ENCODE measurements around the gene HTN3. TPM values are rescaled to one million over a fixed set of nuclear protein-coding genes. Genes with fewer than 3 reads are reported as not detected.
"Not testable (repeated sequence)": the region's sequence is repeated elsewhere in the genome, so short reads cannot be mapped to it uniquely, and the experiment has no call there.

Gene HTN3
- not detected in 2 replicates for total RNA-seq (2014; rRNA removed; shearing (Covaris generic))

DNA sequence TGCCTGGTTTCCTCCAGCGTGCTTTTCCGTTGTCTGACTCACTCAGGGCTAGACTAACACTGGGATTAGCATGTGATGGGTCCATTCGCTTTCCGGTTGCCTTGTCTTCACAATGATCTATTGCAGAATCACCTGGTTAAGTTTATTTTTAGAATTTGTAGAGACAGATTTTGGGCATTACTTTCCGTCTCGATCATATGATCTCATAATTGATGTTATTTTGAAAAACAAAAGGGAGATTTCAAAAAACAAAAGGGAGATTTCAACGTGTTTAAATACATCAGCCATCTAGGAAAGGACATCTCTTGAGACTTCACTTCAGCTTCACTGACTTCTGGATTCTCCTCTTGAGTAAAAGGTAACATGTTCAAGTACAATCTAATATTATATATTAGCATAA lies at the start of gene HTN3:
TSS of gene HTN3 (plus strand) at position 301 of the 400 bp plus-strand sequence. CDS start 2,282 bp downstream, outside the sequence.
- DNase-seq (ENCODE audit: low read depth), result not testable (repeated sequence)

DNA sequence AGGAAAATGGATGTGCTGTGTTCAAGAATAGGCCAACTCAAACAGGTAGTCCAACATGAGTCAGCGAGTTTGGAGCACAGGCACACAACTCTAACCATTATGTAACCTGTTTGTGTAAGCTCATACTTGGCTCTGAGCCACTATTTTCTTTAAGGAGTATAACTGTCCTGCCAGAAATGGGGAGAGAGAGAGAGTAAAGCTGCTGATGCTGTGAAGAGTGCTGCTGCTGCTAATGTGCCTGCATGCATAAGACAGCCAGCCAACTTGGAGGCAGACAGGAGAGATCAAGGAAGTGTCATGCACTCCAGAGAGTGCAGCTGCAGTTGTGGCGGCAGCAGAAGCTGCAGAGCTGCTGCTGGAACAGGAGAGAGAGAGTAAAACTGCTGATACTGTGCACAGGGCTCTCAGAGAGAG lies 44.2 kb upstream of the HTN3 start:
- peak; percentile 15 for DNase-seq (ENCODE audit: low read depth)

GRCh38 chr4:69986663-69987062 lies 41.6 kb upstream of the HTN3 start:
- no peak for DNase-seq (ENCODE audit: low read depth)

GRCh38 chr4:69991016-69991415 lies 37.2 kb upstream of the HTN3 start:
- no peak for DNase-seq (ENCODE audit: low read depth)

DNA sequence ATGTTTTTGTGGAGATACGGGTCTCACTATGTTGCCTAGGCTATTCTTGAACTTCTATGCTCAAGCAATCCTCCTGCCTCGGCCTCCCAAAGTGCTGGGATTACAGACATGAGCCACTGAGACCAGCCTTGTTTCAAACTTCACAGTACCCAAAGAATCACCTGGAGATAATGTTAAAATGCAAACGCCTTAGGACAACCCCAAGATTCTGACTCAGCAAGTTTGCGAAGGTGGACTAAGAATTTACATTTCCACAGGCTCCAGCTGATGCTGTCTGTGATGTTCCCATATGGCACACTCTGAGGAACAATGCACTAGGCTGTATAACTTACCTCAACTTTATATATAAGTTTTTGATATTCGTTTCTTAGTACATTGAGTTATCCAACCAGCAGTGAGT lies 33.5 kb upstream of the HTN3 start:
- no peak for DNase-seq (ENCODE audit: low read depth)

DNA sequence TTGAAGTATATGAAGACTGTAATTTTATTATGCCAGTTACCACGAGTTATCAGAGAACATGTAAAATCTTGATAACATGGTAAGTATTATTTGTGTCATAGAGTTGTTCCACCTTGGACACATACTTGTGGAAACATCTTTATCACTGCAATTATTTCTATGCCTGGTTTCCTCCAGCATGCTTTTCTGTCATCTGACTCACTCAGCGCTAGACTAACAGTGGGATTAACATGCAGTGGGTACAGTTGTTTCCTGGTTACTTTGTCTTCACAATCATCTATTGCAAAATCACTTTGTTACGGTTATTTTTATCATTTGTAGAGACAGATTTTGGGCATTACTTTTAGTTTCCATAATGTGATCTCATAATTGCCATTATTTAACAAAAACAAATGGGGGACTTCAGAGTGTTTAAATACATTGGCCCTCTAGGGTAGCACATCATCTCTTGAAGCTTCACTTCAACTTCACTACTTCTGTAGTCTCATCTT lies 32.7 kb upstream of the HTN3 start, which contains the start of gene STATH:
TSS of gene STATH (plus strand) at position 441 of the 491 bp plus-strand sequence. CDS start 2,472 bp downstream, outside the sequence.
- no peak for DNase-seq (ENCODE audit: low read depth)

DNA sequence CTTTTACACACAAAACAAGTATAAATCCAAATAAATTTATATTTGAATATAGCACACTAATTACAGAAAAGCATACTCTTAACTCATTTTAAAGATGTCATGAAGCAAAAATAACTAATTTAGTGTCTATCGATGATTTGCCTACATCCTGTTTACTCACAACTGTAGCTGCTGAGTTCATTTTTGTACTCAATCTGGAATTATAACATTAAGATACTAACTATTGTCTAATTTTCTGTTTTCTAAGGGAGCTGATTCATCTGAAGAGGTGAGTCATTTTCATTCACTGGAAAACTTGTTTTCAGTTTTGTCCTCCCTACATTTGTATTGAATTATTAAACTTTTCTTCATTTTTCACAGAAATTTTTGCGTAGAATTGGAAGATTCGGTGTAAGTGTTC lies 28.8 kb upstream of the HTN3 start:
- DNase-seq (ENCODE audit: low read depth), result no peak

- DNase-seq (ENCODE audit: low read depth), result no peak
Observed at GRCh38 chr4:70000711-70001110, 27.5 kb upstream of the HTN3 start.

GRCh38 chr4:70002507-70002906 lies 25.8 kb upstream of the HTN3 start:
- no peak for DNase-seq (ENCODE audit: low read depth)

- no peak for DNase-seq (ENCODE audit: low read depth)
Observed at GRCh38 chr4:70008771-70009170, 19.5 kb upstream of the HTN3 start.

- DNase-seq (ENCODE audit: low read depth), result not testable (repeated sequence)
Observed at GRCh38 chr4:70019006-70019405, 9.3 kb upstream of the HTN3 start.

DNA sequence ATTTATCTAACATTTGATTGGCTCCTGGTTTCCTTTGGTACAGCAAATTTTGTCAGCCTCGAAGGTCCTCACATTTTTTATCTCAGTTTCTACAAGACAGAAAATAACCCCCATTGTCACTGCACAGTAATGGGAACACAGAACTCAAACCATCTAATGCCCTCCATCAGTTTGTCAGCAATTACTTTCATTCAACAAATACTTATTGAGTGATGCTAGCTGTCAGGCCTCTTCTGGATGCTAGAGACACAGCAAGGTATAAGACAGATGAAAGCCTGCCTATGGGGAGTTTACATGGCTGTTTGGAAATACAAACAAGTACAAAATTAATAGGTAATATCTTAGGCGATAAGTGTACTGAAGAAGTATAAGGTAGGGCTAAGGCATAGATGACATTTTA lies 5.0 kb upstream of the HTN3 start:
- no peak for DNase-seq (ENCODE audit: low read depth)

DNA sequence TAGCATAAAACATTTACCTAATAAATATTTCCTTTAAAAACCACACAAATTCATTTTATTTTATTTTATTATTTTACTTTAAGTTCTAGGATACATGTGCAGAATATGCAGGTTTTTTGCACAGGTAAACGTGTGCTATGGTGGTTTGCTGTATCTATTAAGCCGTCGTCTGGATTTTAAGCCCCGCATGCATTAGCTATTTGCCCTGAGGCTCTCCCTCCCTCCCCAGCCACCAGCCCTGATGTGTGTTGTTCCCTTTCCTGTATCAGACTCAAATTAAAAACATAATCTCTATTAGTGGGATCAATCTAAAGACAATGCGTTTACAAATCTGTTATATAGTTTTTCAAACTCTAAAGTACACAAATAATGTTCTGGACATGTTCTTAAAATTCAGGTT lies 1.2 kb upstream of the HTN3 start:
- DNase-seq (ENCODE audit: low read depth), result no peak

GRCh38 chr4:70037559-70037958 lies 9.3 kb downstream of the HTN3 start:
- not testable (repeated sequence) for DNase-seq (ENCODE audit: low read depth)

- DNase-seq (ENCODE audit: low read depth), result not testable (repeated sequence)
Observed at GRCh38 chr4:70039928-70040327, 11.7 kb downstream of the HTN3 start.

DNA sequence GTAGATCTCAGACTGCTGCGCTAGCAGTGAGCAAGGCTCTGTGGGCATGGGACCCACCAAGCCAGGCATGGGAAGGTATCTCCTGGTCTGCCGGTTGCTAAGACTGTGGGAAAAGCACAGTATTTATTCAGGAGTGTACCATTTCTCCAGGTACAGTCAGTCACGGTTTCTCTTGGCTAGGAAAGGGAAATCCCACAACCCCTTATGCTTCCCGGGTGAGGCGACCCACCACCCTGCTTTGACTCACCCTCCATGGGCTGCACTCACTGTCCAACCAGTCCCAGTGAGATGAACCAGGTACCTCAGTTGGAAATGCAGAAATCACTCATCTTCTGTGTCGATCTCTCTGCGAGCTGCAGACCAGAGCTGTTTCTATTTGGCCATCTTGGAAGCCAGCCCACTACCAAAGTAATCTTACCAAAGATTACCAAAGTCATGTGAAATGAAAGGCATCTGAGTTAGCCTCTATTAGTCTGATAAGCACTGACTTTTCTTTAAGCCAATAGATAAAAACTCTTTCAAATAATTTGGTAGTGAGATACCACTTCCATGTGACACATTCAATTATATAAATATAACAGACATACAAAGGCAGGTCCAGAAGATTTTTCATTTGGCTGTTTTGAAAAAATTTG lies 13.5 kb downstream of the HTN3 start:
- DNase-seq (ENCODE audit: low read depth), result no peak

- not testable (repeated sequence) for DNase-seq (ENCODE audit: low read depth)
Observed at GRCh38 chr4:70050138-70050537, 21.9 kb downstream of the HTN3 start, which contains the start of gene HTN1. TSS of gene HTN1 (plus strand) at chr4:70050438. CDS start at chr4:70053077, 2,639 bp downstream.

GRCh38 chr4:70056534-70056933 lies 28.3 kb downstream of the HTN3 start:
- DNase-seq (ENCODE audit: low read depth), result not testable (repeated sequence)

- DNase-seq (ENCODE audit: low read depth), result no peak
Observed at GRCh38 chr4:70057651-70058050, 29.4 kb downstream of the HTN3 start.

GRCh38 chr4:70059149-70059548 lies 30.9 kb downstream of the HTN3 start:
- DNase-seq (ENCODE audit: low read depth), result no peak

DNA sequence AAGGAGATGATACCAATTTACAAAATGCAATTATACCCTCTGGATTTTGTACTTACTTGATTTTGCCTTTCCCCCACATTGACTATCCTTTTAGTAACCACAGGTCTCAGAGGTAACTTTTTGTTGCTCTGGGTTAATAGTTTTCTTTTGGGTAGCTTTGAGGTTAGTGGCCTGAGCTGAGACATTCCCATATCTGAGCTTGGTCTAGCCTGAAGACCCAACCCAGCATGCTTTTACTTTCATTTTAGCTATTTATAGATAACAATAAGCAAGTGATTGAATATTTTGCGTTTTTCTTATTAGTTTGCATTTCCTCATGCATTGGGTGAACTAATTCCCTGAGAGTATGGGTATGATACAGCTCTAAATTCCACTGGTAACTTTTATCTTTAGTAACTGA lies 33.7 kb downstream of the HTN3 start:
- DNase-seq (ENCODE audit: low read depth), result no peak

DNA sequence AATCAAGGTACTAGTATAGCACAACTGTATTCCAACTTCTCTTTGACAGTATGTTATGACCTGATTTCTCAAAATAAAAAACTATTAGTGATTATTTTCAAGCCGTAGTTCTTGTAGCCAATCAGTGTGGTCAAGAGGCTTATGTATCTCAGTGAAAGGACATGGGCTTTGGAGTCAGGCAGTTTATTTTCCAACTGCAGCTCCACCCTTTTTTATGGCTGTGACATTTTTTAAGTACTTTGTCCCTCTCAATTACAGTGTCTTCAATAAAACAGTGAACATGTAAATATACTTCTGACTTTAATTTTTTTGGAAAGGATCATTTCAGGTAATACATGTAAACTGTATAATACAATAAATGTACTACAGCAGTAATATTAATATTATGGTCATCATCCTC lies 51.9 kb downstream of the HTN3 start:
- DNase-seq (ENCODE audit: low read depth), result no peak

Data from M059J (cell line).